ENCODE results near the gene CAPN10.
"Not testable (repeated sequence)": the region's sequence is repeated elsewhere in the genome, so short reads cannot be mapped to it uniquely, and the experiment has no call there.

Gene CAPN10

DNA sequence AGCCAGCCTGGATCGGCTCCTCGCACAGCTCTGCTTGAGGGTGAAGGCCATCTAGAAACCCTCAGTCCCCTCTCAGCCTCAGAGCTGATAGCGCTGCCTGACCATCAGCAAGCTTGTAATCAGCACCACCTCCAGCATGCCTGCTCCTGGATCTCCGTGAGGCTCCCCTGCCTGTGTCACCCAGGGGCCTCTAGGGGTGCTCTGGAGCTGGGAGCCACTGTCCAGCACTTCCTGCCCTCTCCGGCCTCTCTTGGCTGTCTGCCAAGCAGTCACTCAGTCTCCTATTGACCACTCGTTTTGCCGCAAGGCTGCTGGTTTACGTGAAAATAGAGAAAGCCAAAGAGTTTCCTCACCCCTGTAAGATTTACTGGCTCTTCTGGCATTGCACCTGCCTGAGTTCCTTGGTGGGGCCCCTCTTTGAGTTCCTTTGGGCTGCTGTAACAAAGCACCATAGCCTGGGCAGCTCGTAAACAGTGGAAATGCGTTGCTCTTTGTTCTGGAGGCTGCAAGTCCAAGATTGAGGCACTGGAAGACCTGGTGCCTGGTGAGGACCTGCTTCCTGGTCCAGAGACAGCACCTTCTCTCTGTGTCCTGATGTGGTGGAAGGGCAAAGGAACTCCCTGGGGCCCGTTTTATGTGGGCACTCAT lies 17.9 kb downstream of the CAPN10 start:
- FAIRE-seq: no peak

DNA sequence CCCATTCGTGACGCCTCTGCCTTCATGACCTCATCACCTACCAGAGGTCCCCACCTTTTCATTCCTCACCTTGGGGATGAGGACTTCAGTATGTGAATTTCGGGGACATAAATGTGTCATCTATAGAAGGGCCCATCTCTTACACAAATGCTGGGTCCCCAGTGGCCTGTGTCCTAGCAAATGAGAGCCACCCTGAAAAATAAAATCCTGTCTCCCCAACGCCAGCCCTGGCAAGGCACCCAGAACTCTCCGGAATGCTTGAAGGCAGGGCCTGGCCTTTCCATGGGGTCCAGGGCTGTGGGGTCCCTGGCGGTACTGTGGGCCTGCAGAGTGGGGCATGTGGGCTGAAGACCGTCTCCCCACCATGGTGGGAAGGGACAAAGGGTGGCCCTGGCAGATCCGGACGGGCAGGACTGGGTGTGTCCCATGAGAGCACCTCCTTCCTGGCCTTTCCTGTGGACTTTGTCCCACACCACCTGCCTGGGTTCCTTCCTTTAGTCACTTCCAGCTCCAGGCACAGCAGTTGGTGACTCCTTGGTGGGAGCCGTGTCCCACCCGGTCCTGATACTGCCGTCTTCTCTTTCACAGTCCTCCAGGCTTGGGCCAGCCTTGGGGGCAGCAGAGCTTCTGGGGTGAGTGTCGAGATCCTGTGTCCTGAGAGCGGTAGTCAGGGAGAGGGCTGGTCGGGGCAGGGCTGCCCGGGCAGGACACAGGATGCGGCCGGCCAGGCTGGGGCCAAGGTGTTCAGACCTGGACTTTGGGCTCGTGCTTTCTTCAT lies 18.6 kb downstream of the CAPN10 start:
- FAIRE-seq: no peak

DNA sequence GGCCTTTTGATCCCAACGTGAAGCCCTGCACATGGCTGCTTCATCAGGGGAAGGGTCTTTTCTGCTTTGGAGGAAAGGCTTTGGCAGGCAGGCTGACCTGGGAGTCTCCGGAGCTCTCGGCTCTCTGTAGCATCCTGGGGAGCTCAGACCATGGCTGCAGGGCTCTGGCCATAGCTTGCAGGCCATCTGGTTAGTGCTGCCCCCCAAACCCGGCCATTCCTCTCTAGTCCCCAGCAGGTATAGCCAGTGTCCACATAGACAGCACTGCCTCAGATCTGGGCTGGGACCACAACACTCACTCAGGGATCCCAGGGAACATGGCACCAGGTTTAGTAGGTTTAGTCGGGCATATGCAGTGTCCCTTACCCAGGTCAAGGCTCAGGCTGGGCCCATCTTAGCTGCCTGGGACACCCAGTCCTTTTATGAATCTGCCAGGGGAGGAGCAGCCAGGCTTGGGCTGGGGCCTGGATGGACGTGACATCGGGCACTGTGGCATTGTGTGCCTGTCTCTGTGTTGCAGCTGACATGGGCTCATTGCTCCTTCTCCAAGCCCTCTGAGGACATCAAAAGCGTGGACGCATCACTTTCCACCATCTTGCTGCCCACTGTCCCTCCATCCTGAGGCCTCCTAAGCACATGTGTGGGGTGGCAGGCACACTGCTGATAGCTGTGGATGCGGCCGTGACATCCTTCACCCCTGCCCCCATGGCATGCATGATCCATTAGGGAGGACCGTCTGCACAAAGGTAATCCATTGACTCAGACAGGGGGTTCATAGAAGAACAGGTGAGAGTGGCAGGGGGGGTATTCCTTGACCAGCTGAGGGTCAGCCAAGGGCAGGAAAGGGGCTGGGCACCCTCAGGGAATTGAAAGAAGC lies 19.6 kb downstream of the CAPN10 start:
- no peak for FAIRE-seq

DNA sequence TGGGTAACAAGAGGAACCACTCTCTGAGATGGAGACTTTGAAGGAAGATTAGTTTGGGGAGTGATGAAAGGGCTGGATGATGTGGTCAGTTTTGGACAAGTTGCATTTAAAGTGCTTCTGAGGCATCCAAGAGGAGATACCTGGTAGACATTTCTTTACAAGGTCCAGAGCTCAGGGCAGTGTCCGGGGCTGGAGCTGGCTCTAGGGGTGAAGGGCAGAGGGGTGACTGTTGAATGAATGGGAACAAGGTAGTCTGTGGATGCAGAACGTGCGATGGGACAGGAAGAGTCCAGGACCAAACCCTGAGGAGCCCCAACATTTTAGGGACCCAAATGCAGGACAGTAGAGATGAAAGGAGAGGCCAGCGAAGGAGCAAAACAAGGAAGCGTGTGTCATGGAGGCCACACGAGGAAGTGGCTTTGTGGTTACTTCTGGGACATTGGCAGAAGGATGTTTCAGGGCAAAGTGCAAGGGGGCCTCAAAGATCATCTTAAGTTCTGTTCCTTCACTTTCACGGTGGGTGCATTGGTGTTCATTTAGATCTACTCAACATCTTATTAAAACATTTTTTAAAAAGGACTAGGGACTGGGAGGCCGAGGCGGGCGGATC lies 25.2 kb downstream of the CAPN10 start:
- FAIRE-seq: no peak

DNA sequence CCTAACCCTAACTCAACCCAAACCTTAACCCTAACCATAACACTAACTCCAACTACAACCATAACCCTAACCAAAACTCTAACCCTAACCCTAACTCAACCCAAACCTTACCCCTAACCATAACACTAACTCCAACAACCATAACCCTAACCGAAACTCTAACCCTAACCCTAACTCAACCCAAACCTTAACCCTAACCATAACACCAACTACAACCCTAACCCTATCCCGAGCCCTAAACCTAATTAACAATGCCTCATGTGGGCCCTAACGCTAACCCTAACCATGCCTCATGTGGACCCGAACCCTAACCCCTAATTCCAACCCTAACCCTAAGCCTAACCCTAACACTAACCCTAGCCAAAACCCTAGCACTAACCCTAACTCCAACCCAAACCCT lies 27.2 kb downstream of the CAPN10 start:
- no peak for FAIRE-seq

DNA sequence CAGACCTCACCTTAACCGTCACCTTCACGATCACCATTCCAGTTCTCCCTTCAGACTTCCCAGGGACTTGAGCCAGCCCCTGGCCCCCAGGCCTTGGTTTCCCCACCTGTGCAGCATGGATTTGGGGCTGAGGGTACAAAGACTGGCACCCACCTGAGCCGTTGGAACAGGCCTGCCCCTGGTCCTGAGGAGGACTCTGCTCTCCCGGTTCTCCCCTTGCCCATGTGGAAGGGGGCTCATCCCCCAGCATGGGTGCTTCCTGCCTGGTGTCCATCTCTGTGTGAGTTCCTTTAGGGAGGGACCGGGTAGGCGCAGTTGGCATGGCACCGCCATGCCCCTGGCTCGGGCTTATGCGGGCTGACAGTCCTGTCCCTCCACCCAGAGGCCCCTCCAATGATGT lies 27.9 kb downstream of the CAPN10 start:
- no peak for FAIRE-seq

DNA sequence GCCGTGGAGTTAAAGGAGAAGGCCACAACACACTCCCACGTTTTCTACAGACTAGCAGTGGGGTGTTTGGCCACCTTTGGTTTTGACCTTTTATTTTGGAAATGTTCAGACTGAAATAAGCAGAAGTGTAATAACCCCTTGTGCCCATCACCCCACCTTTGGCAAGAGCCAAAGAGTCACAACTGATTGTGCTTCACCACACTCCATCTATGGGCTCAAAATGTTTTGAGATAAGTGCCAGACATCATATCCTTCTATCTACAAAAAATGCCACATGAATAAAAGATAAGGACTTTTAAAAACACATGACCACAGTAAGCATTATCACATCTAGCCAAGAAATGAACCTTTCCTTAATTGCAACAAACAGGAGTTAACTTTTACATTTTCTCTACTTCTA lies 28.9 kb downstream of the CAPN10 start:
- FAIRE-seq: no peak

DNA sequence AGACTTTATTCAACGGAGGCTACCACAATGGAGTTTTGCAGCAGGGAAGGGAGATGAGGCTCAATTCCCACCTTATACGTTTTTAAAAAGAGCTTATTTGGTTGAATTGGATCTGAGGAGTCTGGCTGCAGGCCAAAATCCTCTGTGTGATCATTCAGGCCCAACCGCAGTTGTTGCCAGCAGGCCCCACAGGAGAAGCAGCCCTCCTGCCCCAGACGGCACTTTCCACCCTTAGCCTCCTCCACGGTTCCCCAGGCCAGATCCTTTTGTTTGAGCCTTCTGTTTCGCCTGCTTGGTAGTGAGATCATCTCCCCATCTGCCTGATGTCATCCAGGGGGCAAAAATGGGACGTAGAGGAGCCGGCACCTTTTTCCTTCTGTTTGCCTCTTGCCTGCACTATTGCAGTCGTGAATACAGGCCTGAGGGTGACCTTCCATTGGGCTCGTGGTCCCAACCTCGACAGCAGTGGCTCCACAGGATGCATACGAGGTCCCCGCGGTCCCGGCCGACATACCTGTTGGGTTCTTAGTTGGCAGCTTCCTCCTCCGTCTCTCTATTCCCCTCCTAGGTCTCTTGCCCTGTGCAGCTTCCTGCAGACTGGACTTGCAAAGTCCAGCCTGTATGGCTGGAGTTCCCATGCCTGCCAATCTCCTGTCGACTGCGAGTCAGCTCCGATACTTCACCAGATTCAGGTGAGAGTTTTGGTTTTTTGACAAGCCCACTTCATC lies 29.4 kb downstream of the CAPN10 start:
- no peak for FAIRE-seq

DNA sequence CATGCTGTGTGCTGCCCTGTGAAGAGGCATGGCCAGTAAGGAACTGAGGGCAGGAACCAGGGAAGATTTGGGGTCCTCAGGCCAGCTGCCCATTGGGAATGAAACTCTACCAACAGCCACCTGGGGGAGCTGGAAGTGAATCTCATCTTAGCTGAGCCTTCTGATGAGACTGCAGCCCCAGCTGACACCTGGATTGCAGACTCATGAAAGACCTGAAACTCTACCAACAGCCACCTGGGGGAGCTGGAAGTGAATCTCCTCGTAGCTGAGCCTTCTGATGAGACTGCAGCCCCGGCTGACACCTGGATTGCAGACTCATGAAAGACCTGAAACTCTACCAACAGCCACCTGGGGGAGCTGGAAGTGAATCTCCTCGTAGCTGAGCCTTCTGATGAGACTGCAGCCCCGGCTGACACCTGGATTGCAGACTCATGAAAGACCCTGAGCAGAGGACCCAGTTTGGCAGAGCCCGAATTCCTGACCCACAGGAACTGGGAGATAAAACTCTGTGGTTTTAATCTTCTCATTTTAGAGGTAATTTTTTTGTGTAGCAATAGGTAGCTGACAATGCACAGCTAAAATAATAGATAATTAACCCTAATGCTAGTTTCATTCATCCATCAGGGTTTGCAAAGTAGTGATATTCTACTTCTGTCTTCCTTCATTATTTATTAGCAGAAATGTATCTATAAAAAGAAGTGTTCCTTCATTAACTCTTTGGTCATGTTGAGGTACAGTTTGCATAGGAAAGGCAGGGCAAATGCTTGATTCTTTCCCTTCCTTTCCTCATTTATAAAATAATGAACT lies 30.5 kb downstream of the CAPN10 start:
- not testable (repeated sequence) for FAIRE-seq

DNA sequence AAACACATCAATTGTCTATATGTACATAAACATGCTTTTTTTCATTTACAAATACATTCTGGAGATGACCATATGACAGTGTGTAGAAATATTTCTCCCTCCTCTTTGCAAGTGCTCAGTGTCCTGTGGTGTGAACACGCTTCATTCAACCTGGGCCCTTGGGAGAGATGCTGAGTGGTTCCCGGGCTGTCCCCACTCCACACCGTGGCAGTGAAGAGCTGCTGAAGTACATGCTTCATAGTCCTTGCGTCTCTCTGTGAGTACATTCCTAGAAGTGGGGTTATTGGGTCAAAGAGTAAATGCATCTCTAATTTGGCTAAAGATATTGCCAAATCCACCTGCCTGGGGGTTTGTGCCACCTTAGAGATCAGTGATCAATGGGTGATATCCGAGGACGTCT lies 32.2 kb downstream of the CAPN10 start:
- no peak for FAIRE-seq

DNA sequence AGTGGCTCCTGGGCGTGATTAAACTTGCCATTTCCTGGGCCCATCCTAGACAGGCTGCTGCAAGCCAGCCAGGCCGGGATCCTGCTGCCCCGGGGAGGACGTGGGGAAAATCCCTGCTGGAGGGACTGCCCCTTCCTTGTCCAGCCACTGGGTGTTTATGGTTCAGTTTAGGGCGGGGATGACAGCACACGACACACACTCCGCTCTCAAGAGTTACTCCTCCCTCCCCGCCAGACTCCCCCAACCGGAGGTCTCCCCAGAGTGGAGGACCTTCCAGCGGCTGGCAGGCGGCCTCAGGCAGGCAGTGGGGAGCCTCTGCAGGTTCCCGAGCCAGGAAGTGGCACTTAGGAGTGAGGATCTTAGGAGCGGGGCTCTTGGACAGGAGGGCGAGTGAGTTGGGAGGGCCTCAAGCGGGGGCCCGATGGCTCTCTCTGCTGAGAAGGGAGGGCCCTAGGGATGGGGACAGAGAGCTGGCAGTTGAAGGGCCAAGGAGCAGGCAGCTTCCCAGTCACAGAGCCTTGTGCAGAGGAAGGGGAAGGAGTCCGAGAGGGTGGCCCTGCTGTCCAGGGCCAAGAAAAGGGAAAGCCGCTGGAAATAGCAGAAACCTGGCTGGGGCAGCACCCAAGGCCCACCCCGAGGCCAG lies 33.1 kb downstream of the CAPN10 start:
- FAIRE-seq: no peak

DNA sequence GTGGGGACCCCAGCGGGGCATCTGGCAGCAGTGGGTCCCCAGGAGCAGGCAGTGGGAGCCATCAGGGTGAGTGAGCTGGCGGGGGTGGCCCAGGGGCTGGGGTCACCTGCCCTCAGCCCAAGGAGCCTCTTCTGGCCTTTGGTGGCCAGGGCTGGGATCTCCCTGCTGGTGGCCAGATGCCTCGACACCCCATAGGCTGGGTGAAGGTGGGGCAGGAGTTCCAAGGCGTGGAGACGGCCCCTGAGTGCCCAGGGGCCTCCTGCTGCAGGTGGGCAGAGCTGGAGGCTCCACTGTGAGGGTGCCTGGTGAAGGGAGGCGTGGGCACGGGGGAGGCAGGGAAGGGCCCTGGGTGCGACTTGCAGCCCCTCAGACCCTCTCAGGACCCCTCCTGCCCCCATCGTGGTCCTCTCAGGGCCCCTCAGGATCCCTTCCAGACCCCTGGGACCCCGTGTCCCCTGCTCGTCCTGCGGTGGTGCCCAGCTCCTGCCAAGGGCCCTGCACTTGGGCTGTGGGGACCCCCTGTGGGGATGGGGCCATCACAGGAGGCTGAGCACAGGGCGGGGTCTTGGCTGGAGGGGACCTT lies 33.7 kb downstream of the CAPN10 start:
- FAIRE-seq: no peak

DNA sequence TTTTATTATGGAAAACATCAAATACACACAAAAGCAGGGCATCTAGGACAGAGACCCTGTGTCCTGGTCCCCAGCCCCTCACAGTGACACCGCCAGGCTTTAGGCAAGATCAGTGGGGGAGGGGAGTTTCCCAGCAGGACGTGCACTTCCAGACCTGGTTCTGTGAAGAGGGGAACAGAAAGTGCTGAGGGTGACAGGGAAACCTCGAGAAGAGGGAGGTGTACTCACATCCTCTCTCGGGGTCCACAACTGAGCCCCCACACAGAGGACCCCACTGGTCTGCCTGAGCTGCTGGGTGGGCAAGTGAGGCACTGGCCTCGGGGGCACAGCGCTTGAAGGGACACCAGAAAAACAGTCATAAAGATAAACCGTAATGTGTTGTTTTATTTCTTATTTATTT lies 34.3 kb downstream of the CAPN10 start:
- FAIRE-seq: no peak

DNA sequence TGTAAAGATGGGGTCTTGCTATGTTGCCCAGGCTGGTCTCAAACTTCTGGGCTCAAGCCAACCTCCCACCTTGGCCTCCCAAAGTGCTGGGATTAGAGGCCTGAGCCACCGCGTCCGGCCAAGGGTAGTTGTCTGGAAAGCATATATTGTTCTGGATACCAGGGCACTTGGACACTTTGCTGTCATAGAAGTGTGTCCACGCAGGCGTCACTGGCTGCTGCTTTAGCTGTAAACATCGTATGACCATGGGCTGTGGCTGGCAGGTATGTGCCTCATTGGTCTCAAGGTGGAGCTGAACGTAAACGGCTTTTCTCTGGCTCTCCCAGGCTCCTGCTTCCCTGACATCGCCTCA lies 35.5 kb downstream of the CAPN10 start:
- FAIRE-seq: no peak

DNA sequence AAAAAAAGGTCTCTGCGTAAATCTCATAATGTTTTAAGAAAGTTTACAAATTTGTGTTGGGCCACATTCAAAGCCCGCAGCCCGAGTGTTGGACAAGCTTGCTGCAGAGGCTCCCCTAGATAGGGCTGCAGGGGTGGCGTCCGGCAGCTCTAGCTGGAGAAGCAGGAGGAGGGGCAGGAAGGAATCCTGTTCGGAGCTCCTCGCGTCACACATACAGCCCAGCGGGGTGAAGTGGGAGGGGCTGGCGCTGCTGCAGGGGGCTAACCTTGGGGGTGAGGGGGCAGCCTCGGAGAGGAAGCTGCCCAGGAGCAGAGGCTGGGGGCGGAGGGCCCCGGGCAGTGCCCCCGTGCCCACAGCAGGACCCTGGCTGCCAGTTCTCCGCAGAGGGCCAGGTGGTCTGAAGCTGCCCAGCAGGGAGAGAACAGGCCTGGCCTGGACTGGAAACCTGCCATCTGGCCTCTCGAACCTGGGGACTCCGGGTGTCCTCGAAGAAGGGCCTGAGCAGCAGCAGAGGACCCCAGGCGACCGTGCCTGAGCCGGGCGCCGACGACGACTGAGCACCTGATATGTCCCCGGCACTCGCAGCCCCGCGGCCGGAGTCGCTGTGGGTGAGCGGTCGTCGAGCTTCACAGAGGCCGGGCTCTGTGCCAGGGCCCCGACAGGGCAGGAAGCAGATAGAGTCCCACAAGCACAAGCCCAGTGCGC lies 36.1 kb downstream of the CAPN10 start:
- FAIRE-seq: no peak

DNA sequence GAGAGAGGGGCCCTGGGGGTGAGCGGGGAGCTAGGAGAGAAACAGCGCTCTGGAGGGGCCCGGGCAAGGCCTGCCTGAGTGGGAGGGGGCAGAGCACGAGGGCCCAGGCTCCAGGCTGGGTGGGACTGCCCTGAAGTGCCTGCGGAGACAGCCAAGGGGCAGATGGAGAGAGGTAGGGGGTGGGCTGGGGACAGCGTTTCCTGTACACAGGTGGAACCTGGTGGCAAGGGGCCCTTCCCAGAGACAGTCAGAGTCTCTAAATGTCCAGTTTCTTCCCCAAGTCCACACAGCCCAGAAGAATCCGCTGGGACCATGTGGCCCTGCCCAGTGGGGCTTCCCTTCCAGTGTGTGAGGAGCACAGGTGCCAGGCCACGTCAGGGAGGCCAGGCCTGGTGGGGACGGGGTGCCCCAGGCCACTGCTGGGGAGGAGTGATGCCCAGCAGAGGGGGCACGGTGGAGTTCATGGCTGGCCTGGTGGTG lies 37.0 kb downstream of the CAPN10 start:
- no peak for FAIRE-seq

DNA sequence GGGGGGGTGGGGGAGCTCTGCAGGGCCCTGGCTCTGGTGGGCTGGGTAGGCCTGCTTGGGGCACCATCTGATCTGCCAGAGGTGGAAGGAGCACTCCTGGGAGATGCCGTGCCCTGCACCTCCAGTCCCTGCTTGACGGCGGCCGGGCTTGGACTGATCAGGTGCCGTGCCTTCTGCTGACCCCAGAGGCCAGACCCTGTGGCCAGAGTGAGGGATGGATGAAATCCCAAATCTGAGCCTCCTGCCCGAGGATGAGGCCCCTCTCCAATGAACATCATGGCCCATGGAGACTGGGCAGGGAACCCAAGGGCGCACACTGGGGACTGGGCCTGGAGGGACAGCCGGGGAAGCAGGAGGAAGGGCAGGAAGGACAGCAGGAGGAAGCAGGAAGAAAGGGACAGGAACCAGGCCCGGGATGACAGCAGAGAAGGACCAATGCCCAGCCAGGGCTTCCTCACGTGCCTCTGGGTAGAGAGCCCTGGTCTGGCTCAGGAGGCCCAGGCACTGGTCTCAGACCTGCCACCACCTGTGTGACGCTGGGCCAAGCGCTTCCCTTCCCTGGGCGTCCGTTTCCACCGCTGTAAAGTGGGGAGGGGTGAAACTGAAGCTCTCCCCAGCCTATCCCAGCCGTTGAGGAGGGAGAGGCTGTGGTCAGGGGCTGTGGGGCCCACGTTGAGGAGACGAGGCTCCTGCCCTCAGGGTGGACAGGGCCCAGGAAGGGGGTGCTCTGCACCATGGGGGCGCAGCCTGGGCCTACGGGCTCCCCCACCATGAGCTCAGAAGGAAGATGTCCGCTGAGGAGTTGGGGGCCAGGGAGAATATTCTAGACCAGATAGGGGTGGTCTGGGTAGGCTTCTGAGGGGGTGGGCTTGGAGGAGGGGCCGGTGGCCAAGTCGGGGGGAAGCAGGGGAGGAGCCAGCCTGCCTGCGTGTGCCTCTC lies 37.7 kb downstream of the CAPN10 start:
- FAIRE-seq: no peak

DNA sequence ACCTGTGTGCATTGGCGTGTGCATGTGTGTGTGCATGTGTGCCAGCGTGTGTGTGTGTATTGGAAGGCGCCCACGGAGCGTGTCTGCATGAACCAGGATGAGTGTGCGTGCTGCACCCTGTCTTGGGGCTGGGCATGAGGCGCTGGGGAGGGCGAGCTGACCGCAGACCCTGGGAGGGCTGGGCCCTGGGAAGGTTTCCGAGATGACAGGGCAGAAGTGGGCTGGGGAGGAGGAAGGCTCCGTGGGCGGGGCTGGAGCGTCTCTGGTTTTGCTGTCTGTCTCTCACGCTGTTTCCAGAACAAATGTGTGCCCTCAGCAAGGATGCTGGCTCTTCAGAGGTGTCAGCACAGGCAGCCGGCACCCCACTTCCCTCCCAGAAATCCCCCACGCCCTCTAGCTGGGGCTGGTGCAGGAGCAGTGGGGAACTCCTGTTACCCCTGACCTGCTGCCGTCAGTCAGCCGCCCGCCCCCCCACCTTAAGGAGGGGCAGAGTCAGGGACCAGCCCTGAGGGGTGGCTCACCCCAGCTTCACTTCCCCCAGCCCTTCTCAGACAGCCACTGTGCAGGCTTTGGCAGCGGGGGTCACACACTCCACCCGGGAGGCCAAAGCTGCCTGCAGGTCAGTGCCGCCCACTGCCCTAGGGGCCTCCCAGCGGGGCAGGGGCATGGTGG lies 38.6 kb downstream of the CAPN10 start, which contains the start of gene GPR35:
Gene GPR35, plus strand, starts transcription at position 531 of the 672 bp plus-strand sequence. CDS start 4,473 bp downstream, outside the sequence.
- FAIRE-seq: no peak
